Fibroblast of pulmonary artery (primary cell): ENCODE results near the gene ERC2.

Experiments used
- DNase-seq: peaks from one replicate; pipeline ENCODE4 v3.0.0-alpha.2; 2010; ENCODE audit warnings: low read depth
- H3K4me3 ChIP-seq: replicated peaks from 2 replicates; pipeline ENCODE4 v1.5.1; 2011; ENCODE audit warnings: low read depth, mild to moderate bottlenecking, control low read depth, low read length, moderate library complexity
- TF ChIP-seq, protein P1 (sequence below): IDR thresholded peaks from 2 replicates; pipeline ENCODE4 v1.5.1; 2011; ENCODE audit warnings: mild to moderate bottlenecking, control low read depth, low read length, inconsistent platforms; ENCODE audit errors: missing control alignments

Gene ERC2

DNA sequence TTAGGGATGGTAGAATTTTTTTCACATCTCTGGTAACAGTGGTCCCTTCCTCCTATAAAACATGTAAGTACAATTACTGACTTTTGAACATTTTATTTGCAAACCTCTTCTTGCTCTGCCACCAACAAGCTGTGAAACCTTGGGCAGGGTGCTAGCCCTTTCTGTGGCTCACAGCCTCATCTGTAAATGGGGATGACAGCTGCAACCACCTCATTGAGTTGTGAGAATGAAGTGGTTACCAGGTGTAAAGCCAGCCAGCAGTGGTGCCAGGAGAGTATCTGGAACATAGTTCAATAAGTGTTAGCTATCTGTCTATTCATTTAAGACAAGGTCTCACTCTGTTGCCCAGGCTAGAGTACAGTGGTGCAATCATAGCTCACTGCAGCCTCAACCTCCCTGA is 278.1 kb downstream of the ERC2 start:
- no peak for DNase-seq
- TF ChIP-seq, protein P1, sequence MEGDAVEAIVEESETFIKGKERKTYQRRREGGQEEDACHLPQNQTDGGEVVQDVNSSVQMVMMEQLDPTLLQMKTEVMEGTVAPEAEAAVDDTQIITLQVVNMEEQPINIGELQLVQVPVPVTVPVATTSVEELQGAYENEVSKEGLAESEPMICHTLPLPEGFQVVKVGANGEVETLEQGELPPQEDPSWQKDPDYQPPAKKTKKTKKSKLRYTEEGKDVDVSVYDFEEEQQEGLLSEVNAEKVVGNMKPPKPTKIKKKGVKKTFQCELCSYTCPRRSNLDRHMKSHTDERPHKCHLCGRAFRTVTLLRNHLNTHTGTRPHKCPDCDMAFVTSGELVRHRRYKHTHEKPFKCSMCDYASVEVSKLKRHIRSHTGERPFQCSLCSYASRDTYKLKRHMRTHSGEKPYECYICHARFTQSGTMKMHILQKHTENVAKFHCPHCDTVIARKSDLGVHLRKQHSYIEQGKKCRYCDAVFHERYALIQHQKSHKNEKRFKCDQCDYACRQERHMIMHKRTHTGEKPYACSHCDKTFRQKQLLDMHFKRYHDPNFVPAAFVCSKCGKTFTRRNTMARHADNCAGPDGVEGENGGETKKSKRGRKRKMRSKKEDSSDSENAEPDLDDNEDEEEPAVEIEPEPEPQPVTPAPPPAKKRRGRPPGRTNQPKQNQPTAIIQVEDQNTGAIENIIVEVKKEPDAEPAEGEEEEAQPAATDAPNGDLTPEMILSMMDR, result no peak

DNA sequence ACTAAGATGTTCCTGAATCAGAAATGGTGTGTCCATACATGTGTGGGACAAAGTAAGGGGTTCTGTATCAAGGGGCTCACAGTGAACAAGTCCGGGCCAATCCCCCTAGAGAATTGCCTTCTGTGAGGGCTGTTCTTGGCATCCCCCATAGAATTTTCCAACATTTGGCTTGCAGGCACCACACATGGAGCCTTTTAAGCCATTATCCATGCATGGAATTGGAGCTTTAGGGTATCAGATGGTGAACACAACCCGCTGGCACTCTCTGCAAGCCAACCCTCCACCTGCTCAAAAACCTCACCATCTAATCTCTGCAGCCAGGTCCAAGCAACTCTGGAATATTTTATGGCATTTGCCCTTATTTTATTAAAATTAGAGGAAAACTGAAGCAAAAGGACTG is 278.7 kb downstream of the ERC2 start:
- TF ChIP-seq, protein P1, result no peak
- no peak for DNase-seq
- no peak overlapping the region for H3K4me3 ChIP-seq

More for the DNA sequence above, 278.1 kb downstream of the ERC2 start:
- no peak overlapping the region for H3K4me3 ChIP-seq

DNA sequence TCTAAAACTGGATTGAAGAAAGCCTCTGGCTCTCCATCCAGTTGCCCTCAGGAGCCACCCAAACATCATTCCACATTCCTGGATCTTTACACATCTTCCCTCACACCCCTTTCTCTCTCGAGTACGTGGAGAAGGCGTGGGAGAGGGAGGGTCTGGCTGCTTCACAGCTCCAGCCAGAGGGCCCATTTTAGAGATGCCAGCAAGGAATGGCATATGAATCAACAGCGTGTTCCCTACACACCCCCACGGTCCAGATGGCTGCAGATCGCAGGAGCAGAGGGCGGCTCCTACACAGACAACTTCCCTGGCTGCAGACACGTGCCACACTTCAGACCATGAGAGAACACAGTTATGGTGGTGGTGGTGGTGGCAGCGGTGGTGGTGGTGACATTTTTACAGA is 280.1 kb downstream of the ERC2 start:
- TF ChIP-seq, protein P1, result no peak
- no peak for DNase-seq
- no peak overlapping the region for H3K4me3 ChIP-seq

DNA sequence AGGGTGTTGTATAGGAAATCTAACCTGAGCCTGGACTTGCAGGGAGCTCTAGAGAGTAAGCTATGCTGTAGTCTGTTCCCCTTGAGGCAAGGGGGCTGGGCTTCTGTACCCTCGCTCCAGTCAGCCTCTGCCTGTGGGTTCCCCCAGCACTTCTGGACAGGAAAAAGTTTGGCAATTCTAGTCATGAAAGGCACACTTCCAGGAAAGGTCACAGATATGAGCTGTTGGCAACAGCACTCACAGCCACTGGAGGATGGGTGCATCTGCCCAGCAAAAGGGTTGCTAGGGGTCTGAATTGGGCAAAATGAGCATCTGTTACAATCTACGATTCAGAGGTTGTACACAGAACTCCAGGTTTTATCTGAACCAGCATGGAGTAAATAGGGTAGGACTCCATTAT is 281.2 kb downstream of the ERC2 start:
- DNase-seq, result no peak
- no peak overlapping the region for H3K4me3 ChIP-seq
- TF ChIP-seq, protein P1, result no peak

DNA sequence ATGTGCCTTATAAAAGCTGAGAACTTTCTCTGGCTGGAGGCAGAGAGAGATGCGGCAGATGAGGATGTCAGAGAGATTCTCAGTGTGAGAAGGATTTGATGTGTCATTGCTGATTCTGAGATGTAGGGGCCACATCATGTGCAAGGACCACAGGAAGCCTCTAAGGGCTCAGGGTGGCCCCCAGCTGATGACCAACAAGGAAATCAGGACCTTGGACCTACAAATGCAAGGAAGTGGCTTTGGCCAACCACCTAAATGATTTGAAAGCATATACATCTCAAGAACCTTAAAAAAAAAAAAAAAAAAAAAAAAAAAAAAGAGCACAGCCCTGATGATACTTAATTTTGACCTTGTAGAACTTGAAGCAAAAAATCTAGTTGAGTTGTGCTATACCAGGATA is 282.4 kb downstream of the ERC2 start:
- TF ChIP-seq, protein P1, result no peak
- no peak for DNase-seq
- H3K4me3 ChIP-seq, result no peak overlapping the region

DNA sequence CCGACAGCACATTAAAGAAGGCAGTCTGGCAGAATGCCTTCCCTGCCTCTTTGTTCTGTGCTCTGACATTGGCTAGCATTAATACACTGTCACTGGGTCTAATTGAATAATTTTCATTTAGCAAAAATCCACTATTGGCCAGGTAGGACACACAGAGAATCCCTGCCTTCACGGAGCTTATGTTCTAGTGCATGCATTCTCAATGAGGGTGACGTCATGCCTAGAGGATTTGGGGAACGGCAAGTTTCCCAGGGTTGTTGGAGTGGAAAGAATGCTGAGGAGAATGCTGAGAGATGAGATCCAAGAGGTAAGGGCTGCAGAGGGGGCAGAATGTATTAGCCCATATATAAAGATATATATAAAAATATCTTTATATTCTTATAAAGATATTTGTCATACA is 284.7 kb downstream of the ERC2 start:
- H3K4me3 ChIP-seq, result no peak overlapping the region
- DNase-seq, result no peak
- TF ChIP-seq, protein P1, result no peak

DNA sequence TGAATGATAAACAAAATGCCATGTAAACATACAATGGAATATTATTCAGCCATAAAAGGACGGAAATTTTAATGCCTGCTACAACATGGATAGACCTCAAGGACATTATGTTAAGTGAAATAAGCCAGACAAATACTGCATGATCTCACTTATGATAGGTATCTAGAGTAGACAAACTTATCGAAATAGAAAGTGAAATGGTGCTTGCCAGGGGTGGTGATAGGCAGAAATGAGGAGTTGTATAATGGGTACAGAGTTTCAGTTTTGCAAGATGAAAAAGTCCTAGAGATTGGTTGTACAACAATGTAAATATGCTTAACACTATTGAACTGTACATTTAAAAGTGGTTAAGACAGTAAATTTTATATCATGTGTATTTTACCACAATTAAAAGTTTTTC is 287.8 kb downstream of the ERC2 start:
- TF ChIP-seq, protein P1, result no peak
- no peak overlapping the region for H3K4me3 ChIP-seq
- no peak for DNase-seq
